Hepatocyte (in vitro differentiated cells): ENCODE results near the gene NEFH. TPM values are rescaled to one million over a fixed set of nuclear protein-coding genes. Genes with fewer than 3 reads are reported as not detected.
"Not testable (repeated sequence)": the region's sequence is repeated elsewhere in the genome, so short reads cannot be mapped to it uniquely, and the experiment has no call there.

Experiments
- DNase-seq: peaks from one replicate; pipeline ENCODE4 v3.0.0-alpha.2; 2016; ENCODE audit warnings: low spot score
- H2AFZ ChIP-seq: fragments of 200-600 bp; sonication (generic); 2 replicates; pipeline ENCODE4 v1.6.0; 2016; ENCODE audit warnings: antibody characterized with exemption, mild to moderate bottlenecking
- H3K27ac ChIP-seq: fragments of 200-600 bp; sonication (generic); 2 replicates; pipeline ENCODE4 v1.5.1; 2016; ENCODE audit warnings: mild to moderate bottlenecking
- H3K27me3 ChIP-seq: fragments of 200-600 bp; sonication (generic); 2 replicates; pipeline ENCODE4 v1.6.1; 2016
- H3K36me3 ChIP-seq: fragments of 200-600 bp; sonication (generic); replicated peaks from 2 replicates; pipeline ENCODE4 v1.5.1; 2016; ENCODE audit warnings: low read depth; ENCODE audit not compliant: insufficient read depth
- H3K4me1 ChIP-seq: fragments of 200-600 bp; sonication (generic); 2 replicates; pipeline ENCODE4 v1.5.1; 2016; ENCODE audit warnings: mild to moderate bottlenecking, moderate library complexity; ENCODE audit not compliant: insufficient read depth
- H3K4me2 ChIP-seq: fragments of 200-600 bp; sonication (generic); 2 replicates; pipeline ENCODE4 v1.6.0; 2016
- H3K4me3 ChIP-seq: fragments of 200-600 bp; sonication (generic); 2 replicates; pipeline ENCODE4 v1.5.1; 2016; ENCODE audit warnings: mild to moderate bottlenecking
- H3K79me2 ChIP-seq: fragments of 200-600 bp; sonication (generic); 2 replicates; pipeline ENCODE4 v1.6.0; 2017; ENCODE audit warnings: mild to moderate bottlenecking
- H3K9me2 ChIP-seq: fragments of 200-600 bp; sonication (generic); replicated peaks from 2 replicates; pipeline ENCODE4 v1.6.0; 2017; ENCODE audit warnings: mild to moderate bottlenecking; ENCODE audit not compliant: insufficient read depth
- H3K9me3 ChIP-seq: fragments of 200-600 bp; sonication (generic); 2 replicates; pipeline ENCODE4 v1.5.1; 2016; ENCODE audit warnings: low read depth, mild to moderate bottlenecking
- H4K20me1 ChIP-seq: fragments of 200-600 bp; sonication (generic); 2 replicates; pipeline ENCODE4 v1.6.0; 2016; ENCODE audit warnings: mild to moderate bottlenecking; ENCODE audit not compliant: insufficient read depth, poor library complexity, severe bottlenecking
- EZH2 ChIP-seq: fragments of 200-600 bp; sonication (generic); IDR thresholded peaks from 2 replicates; pipeline ENCODE4 v1.6.1; 2016; ENCODE audit warnings: antibody characterized with exemption, mild to moderate bottlenecking, borderline replicate concordance
- EZH2phosphoT487 ChIP-seq: fragments of 200-600 bp; sonication (generic); IDR thresholded peaks from one replicate; pipeline ENCODE4 v1.6.1; 2018; ENCODE audit warnings: antibody characterized with exemption, mild to moderate bottlenecking, low read depth, moderate library complexity; ENCODE audit not compliant: unreplicated experiment, severe bottlenecking
- WGBS: methylation state at CpG from one replicate; pipeline ENCODE4 v1.1.6; 2016; ENCODE audit warnings: low lambda C conversion rate; ENCODE audit errors: missing lambda C conversion rate; 5-methylcytosine and 5-hydroxymethylcytosine counted together
- polyA plus RNA-seq: library from polyadenylated mRNA; unstranded; fragments of >200 nt; fragmentation: Nextera tagmentation; extraction: Ambion mirVana; gene quantifications from 2 replicates; pipeline ENCODE4 v1.2.1, GENCODE V29; 2016
- total RNA-seq: library from RNA; depleted of rRNA; stranded (reverse); fragments of >200 nt; gene quantifications from 2 replicates; pipeline ENCODE4 v1.2.3, GENCODE V29; 2014
- TF ChIP-seq, protein P1 (sequence below): fragments of 200-600 bp; sonication (generic); IDR thresholded peaks from 2 replicates; pipeline ENCODE4 v1.5.1; 2016; ENCODE audit warnings: antibody characterized with exemption, mild to moderate bottlenecking; ENCODE audit not compliant: poor library complexity

Gene NEFH
- total and polyA plus RNA-seq, 2 experiments from 2014 or later, result 0.03 to 0.98 TPM

DNA sequence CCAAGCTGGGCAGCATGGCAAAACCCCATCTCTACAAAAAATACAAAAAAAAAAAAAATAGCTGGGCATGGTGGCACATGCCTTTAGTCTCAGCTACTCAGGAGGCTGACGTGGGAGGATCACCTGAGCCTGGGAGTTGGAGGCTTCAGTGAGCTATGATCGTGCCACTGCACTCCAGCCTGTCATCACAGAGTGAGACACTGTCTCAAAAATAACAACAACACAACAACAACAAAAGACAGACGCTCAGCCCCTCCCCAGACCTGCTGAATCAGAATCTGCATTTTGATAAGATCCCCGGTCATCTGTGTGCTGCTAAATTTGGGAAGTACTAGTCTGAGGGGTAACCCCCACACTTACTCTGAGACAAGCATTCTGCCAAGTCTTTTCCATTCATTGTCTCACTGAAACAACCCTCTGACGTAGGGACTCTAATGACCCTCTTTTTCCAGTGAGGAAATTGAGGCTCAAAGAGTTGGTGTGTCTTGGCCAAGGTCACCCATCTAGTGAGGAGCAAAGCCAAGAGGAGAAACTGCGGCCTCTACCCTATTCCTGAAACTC lies 7.5 kb downstream of the NEFH start:
- Histone ChIP-seq H3K79me2 (no peaks in the 10 kb centered on the region), H3K9me2 (no peaks in the 10 kb centered on the region), H2AFZ (no peak overlapping the region), H3K27ac (no peak overlapping the region), H3K4me3 (no peak overlapping the region), H3K27me3 (peaks cover 3% of the 10 kb centered on the region), H3K4me1 (no peaks in the 10 kb centered on the region), H3K9me3 (no peaks in the 10 kb centered on the region), H3K4me2 (no peak overlapping the region), H3K36me3 (no peaks in the 10 kb centered on the region), H4K20me1 (no peaks in the 10 kb centered on the region)
- WGBS, result 88% methylated on average over 6 of the region's 6 CpGs
- no peak for DNase-seq
- TF ChIP-seq EZH2phosphoT487 (no peak), EZH2 (no peak)
- TF ChIP-seq, protein P1, sequence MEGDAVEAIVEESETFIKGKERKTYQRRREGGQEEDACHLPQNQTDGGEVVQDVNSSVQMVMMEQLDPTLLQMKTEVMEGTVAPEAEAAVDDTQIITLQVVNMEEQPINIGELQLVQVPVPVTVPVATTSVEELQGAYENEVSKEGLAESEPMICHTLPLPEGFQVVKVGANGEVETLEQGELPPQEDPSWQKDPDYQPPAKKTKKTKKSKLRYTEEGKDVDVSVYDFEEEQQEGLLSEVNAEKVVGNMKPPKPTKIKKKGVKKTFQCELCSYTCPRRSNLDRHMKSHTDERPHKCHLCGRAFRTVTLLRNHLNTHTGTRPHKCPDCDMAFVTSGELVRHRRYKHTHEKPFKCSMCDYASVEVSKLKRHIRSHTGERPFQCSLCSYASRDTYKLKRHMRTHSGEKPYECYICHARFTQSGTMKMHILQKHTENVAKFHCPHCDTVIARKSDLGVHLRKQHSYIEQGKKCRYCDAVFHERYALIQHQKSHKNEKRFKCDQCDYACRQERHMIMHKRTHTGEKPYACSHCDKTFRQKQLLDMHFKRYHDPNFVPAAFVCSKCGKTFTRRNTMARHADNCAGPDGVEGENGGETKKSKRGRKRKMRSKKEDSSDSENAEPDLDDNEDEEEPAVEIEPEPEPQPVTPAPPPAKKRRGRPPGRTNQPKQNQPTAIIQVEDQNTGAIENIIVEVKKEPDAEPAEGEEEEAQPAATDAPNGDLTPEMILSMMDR, result no peak

DNA sequence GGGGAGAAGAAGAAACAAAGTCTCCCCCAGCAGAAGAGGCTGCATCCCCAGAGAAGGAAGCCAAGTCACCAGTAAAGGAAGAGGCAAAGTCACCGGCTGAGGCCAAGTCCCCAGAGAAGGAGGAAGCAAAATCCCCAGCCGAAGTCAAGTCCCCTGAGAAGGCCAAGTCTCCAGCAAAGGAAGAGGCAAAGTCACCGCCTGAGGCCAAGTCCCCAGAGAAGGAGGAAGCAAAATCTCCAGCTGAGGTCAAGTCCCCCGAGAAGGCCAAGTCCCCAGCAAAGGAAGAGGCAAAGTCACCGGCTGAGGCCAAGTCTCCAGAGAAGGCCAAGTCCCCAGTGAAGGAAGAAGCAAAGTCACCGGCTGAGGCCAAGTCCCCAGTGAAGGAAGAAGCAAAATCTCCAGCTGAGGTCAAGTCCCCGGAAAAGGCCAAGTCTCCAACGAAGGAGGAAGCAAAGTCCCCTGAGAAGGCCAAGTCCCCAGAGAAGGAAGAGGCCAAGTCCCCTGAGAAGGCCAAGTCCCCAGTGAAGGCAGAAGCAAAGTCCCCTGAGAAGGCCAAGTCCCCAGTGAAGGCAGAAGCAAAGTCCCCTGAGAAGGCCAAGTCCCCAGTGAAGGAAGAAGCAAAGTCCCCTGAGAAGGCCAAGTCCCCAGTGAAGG lies 9.2 kb downstream of the NEFH start:
- H4K20me1 ChIP-seq, H3K4me1 ChIP-seq, H3K9me3 ChIP-seq, H3K4me3 ChIP-seq, DNase-seq, H3K27ac ChIP-seq, H2AFZ ChIP-seq, H3K36me3 ChIP-seq, H3K27me3 ChIP-seq, H3K9me2 ChIP-seq, H3K4me2 ChIP-seq, H3K79me2 ChIP-seq: not testable (repeated sequence)
- 91% methylated on average over 8 of the region's 8 CpGs for WGBS

DNA sequence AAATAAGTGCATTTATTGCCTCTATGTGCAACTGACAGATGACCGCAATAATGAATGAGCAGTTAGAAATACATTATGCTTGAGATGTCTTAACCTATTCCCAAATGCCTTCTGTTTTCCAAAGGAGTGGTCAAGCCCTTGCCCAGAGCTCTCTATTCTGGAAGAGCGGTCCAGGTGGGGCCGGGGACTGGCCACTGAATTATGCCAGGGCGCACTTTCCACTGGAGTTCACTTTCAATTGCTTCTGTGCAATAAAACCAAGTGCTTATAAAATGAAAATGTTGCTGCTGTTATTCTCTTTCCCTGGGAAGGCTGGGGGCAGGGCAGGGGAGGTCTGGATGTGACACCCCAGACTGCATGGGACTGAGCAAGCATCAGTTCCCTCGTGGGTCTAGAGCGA lies 11.0 kb downstream of the NEFH start:
- Histone ChIP-seq H3K27me3 (no peaks in the 10 kb centered on the region), H3K4me3 (no peak overlapping the region), H3K27ac (no peak overlapping the region), H3K9me2 (no peaks in the 10 kb centered on the region), H2AFZ (no peak overlapping the region), H3K79me2 (no peaks in the 10 kb centered on the region), H3K4me2 (no peak overlapping the region), H3K4me1 (no peaks in the 10 kb centered on the region), H3K36me3 (no peaks in the 10 kb centered on the region), H3K9me3 (no peaks in the 10 kb centered on the region), H4K20me1 (no peaks in the 10 kb centered on the region)
- WGBS, result 91% methylated on average over 6 of the region's 6 CpGs
- no peak for DNase-seq
- TF ChIP-seq, protein P1, result no peak
- TF ChIP-seq EZH2, result no peak
- no peak for TF ChIP-seq EZH2phosphoT487

DNA sequence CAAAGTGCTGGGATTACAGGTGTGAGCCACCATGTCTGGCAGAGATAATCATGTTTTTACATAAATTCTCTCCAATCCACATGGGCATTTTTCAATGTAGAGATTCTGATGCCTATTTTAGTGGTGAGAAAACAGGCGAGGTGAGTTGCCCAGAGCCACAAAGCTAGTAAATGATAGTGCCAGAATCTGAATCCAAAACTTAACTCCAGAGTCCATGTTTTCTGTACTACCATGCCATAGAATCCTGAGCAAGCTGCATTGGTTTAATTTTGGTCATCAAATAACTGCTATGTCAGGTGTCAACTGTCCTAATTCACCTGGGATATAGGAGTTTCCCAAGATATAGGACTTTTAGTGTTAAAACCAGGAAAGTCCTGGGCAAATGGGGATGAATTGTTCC lies 13.6 kb downstream of the NEFH start:
- Histone ChIP-seq H3K79me2 (no peaks in the 10 kb centered on the region), H3K4me1 (no peaks in the 10 kb centered on the region), H2AFZ (no peak overlapping the region), H3K4me3 (no peak overlapping the region), H4K20me1 (no peaks in the 10 kb centered on the region), H3K4me2 (no peak overlapping the region), H3K9me2 (no peaks in the 10 kb centered on the region), H3K36me3 (no peaks in the 10 kb centered on the region), H3K27ac (no peak overlapping the region), H3K9me3 (no peaks in the 10 kb centered on the region), H3K27me3 (no peaks in the 10 kb centered on the region)
- TF ChIP-seq EZH2phosphoT487 (no peak), EZH2 (no peak)
- TF ChIP-seq, protein P1, result no peak
- DNase-seq, result no peak
- 100% methylated on average over 1 of the region's 1 CpG for WGBS
